HepG2 (cell line): ENCODE results near the gene CBLN3. TPM values are rescaled to one million over a fixed set of nuclear protein-coding genes. Genes with fewer than 3 reads are reported as not detected.

Source experiments
- ATAC-seq: fragments of 200-7000 bp; cut with Tn5 transposase; 3 replicates; pipeline ENCODE4 v1.9.1; 2020; ENCODE audit warnings: mild to moderate bottlenecking, moderate library complexity
- BruUV-seq: library from RNA; stranded (reverse); fragments of 400-500 nt; replicated peaks from 2 replicates; lab custom pipeline; 2021; lab: Mats Ljungman, UMichigan
- CTCF ChIA-PET: fragments of 300-600 bp; formaldehyde crosslinking; extraction: SDS; loops from one replicate; lab custom pipeline; 2021; ENCODE audit warnings: low total read pairs, inconsistent platforms, low intra/inter-chr PET ratio; lab: Yijun Ruan, JAX
- POLR2A ChIA-PET: fragments of 350-600 bp; sonication (Branson Sonifier 250); formaldehyde crosslinking; loops from one replicate; lab custom pipeline; 2020; ENCODE audit warnings: antibody characterized with exemption, inconsistent platforms; lab: Yijun Ruan, JAX
- DNase-seq: peaks from one replicate; pipeline ENCODE4 v3.0.0-alpha.2; 2015; ENCODE audit warnings: low spot score
- FAIRE-seq: peaks from 3 replicates; lab custom pipeline; 2011; peaks lifted over from hg19 to GRCh38; lab: Jason Lieb, UNC
- H2AFZ ChIP-seq: one replicate; pipeline ENCODE4 v1.6.1; 2011; ENCODE audit warnings: low read length, inconsistent platforms
- H3K27ac ChIP-seq: fragments of 300-600 bp; 3 replicates; pipeline ENCODE4 v1.8.0; 2011; ENCODE audit warnings: mixed run types, mild to moderate bottlenecking, mixed read lengths, low read length, inconsistent platforms; ENCODE audit not compliant: insufficient read depth; ENCODE audit errors: extremely low read length
- H3K27me3 ChIP-seq, 2 experiments: fragments of 200-600 bp in 1 of 2; 2 replicates in 1 of 2; 3 replicates in 1 of 2; pipeline versions ENCODE4 v1.6.0 to v1.8.0; 2011; ENCODE audit warnings: low read length in 2 of 2, mild to moderate bottlenecking in 2 of 2, moderate library complexity in 2 of 2, inconsistent platforms in 1 of 2; ENCODE audit not compliant: insufficient read depth in 2 of 2, control insufficient read depth in 1 of 2
- H3K36me3 ChIP-seq, 2 experiments: fragments of 200-600 bp in 1 of 2; replicated peaks in 1 of 2; 2 replicates in 1 of 2; 3 replicates in 1 of 2; pipeline versions ENCODE4 v1.5.1 to v1.8.0; 2011; ENCODE audit warnings: low read length in 2 of 2, inconsistent platforms in 1 of 2; ENCODE audit not compliant: insufficient read depth in 2 of 2, control insufficient read depth in 1 of 2
- H3K4me1 ChIP-seq: 2 replicates; pipeline ENCODE4 v1.5.1; 2012; ENCODE audit warnings: low read length, inconsistent platforms; ENCODE audit not compliant: insufficient read depth
- H3K4me2 ChIP-seq: 2 replicates; pipeline ENCODE4 v1.6.0; 2011; ENCODE audit warnings: low read depth, low read length, inconsistent platforms
- H3K4me3 ChIP-seq, 3 experiments: fragments of 200-600 bp in 1 of 3; sonication (generic), shearing (Covaris generic) in 1 of 3; replicated peaks in 1 of 3; 2 replicates each; pipeline ENCODE4 v1.5.1; 2011 to 2016; ENCODE audit warnings: low read length in 3 of 3, inconsistent platforms in 2 of 3, low read depth in 2 of 3, mild to moderate bottlenecking in 2 of 3, control low read depth in 1 of 3, mixed read lengths in 1 of 3; ENCODE audit not compliant: insufficient read depth in 1 of 3
- H3K79me2 ChIP-seq: one replicate; pipeline ENCODE4 v1.6.1; 2011; ENCODE audit warnings: low read length, inconsistent platforms; ENCODE audit not compliant: insufficient read depth
- H3K9ac ChIP-seq: 2 replicates; pipeline ENCODE4 v1.6.0; 2011; ENCODE audit warnings: mild to moderate bottlenecking, low read depth, low read length, inconsistent platforms; ENCODE audit not compliant: insufficient read depth
- H3K9me3 ChIP-seq: 2 replicates; pipeline ENCODE4 v1.5.1; 2012; ENCODE audit warnings: mild to moderate bottlenecking, low read length
- H4K20me1 ChIP-seq: 2 replicates; pipeline ENCODE4 v1.6.0; 2011; ENCODE audit warnings: inconsistent platforms, mild to moderate bottlenecking, low read length, moderate library complexity; ENCODE audit not compliant: insufficient read depth
- ATF7 ChIP-seq, 2 experiments: fragments of 450-650 bp in 1 of 2; sonication (generic) in 1 of 2; formaldehyde crosslinking in 1 of 2; IDR thresholded peaks; 2 replicates each; pipeline versions ENCODE4 v1.4.0 to v1.6.1; 2016 to 2020; ENCODE audit warnings: antibody characterized with exemption in 1 of 2, mild to moderate bottlenecking in 1 of 2, missing genetic modification reagents in 1 of 2
- CREM ChIP-seq, 2 experiments: sonication (generic) in 1 of 2; formaldehyde crosslinking in 1 of 2; IDR thresholded peaks; 2 replicates each; pipeline versions ENCODE4 v1.4.0 to v1.6.1; 2016 to 2020; ENCODE audit warnings: antibody characterized with exemption in 1 of 2, mild to moderate bottlenecking in 1 of 2, missing genetic modification reagents in 1 of 2
- EED ChIP-seq: sonication (generic); formaldehyde crosslinking; IDR thresholded peaks from 2 replicates; pipeline ENCODE4 v1.5.0; 2020; ENCODE audit warnings: mild to moderate bottlenecking, missing genetic modification reagents
- LCORL ChIP-seq, 2 experiments: fragments of 450-650 bp in 1 of 2; sonication (generic) in 1 of 2; formaldehyde crosslinking in 1 of 2; IDR thresholded peaks; 2 replicates each; pipeline versions ENCODE4 v1.5.0 to v1.6.1; 2017 to 2020; ENCODE audit warnings: antibody characterized with exemption in 1 of 2, missing genetic modification reagents in 1 of 2
- NR2F1 ChIP-seq, 2 experiments: fragments of 450-650 bp in 1 of 2; formaldehyde crosslinking in 1 of 2; IDR thresholded peaks; 2 replicates each; pipeline versions ENCODE4 v1.5.0 to v1.6.1; 2016 to 2020; ENCODE audit warnings: mild to moderate bottlenecking in 1 of 2, missing compliant biosample characterization in 1 of 2, missing genetic modification reagents in 1 of 2, moderate library complexity in 1 of 2
- PHF20 ChIP-seq: sonication (generic); formaldehyde crosslinking; IDR thresholded peaks from 2 replicates; pipeline ENCODE4 v1.5.0; 2020; ENCODE audit warnings: mild to moderate bottlenecking, missing genetic modification reagents
- PTBP1 ChIP-seq: fragments of 200-400 bp; formaldehyde crosslinking; IDR thresholded peaks from 2 replicates; pipeline ENCODE4 v1.6.1; 2018; ENCODE audit warnings: low read length, low read depth; ENCODE audit not compliant: poor library complexity, severe bottlenecking
- SMAD1 ChIP-seq: sonication (generic); formaldehyde crosslinking; IDR thresholded peaks from 2 replicates; pipeline ENCODE4 v1.4.0; 2020; ENCODE audit warnings: missing genetic modification reagents, low read depth, mild to moderate bottlenecking, borderline replicate concordance
- SRSF1 ChIP-seq: fragments of 200-400 bp; formaldehyde crosslinking; optimal IDR thresholded peaks from 2 replicates; pipeline ENCODE3; 2017; ENCODE audit warnings: mild to moderate bottlenecking, low read depth, low read length, moderate library complexity
- TSC22D2 ChIP-seq: sonication (generic); formaldehyde crosslinking; IDR thresholded peaks from 2 replicates; pipeline ENCODE4 v1.5.1; 2020; ENCODE audit warnings: missing genetic modification reagents, mild to moderate bottlenecking, borderline replicate concordance
- ZFP91 ChIP-seq: sonication (generic); formaldehyde crosslinking; IDR thresholded peaks from 2 replicates; pipeline ENCODE4 v1.9.0; 2022; ENCODE audit warnings: missing genetic modification reagents, mild to moderate bottlenecking, borderline replicate concordance
- ZNF225 ChIP-seq: sonication (generic); formaldehyde crosslinking; IDR thresholded peaks from 2 replicates; pipeline ENCODE4 v1.4.0; 2020; ENCODE audit warnings: mild to moderate bottlenecking, missing genetic modification reagents
- ZNF274 ChIP-seq: sonication (generic); formaldehyde crosslinking; IDR thresholded peaks from 2 replicates; pipeline ENCODE4 v1.5.1; 2020; ENCODE audit warnings: mild to moderate bottlenecking, missing genetic modification reagents
- ZNF563 ChIP-seq: sonication (generic); formaldehyde crosslinking; IDR thresholded peaks from 2 replicates; pipeline ENCODE4 v1.8.0; 2022; ENCODE audit warnings: mild to moderate bottlenecking, moderate library complexity, missing genetic modification reagents
- ZNF616 ChIP-seq: sonication (generic); formaldehyde crosslinking; IDR thresholded peaks from 2 replicates; pipeline ENCODE4 v1.5.0; 2020; ENCODE audit warnings: low read depth, mild to moderate bottlenecking, missing genetic modification reagents
- ZNF710 ChIP-seq: sonication (generic); formaldehyde crosslinking; IDR thresholded peaks from 2 replicates; pipeline ENCODE4 v1.5.0; 2020; ENCODE audit warnings: mild to moderate bottlenecking, missing genetic modification reagents, borderline replicate concordance
- ZNF713 ChIP-seq: sonication (generic); formaldehyde crosslinking; IDR thresholded peaks from 2 replicates; pipeline ENCODE4 v1.4.0; 2020; ENCODE audit warnings: mild to moderate bottlenecking, missing genetic modification reagents
- ZNF839 ChIP-seq: sonication (generic); formaldehyde crosslinking; IDR thresholded peaks from 2 replicates; pipeline ENCODE4 v1.4.0; 2020; ENCODE audit warnings: missing genetic modification reagents, mild to moderate bottlenecking, borderline replicate concordance
- WGBS: methylation state at CpG from one replicate; pipeline ENCODE4 v1.1.6; 2017; ENCODE audit warnings: low lambda C conversion rate; 5-methylcytosine and 5-hydroxymethylcytosine counted together
- in situ Hi-C: cut with HindIII; loops from 2 replicates; pipeline ENCODE4 v1.10.0; 2017; ENCODE audit warnings: low pct_unique_long_range_greater_than_20kb; ENCODE audit not compliant: extremely low pct_ligation_motif_present
- intact Hi-C: fragments of 100-400 bp; cut with micrococcal nuclease; formaldehyde crosslinking; loops from one replicate; pipeline ENCODE4 v1.10.0; 2022; ENCODE audit not compliant: unreplicated experiment
- polyA plus RNA-seq, 8 experiments: library from polyadenylated mRNA; depleted of rRNA in 3 of 8; stranded (reverse) in 7 of 8; unstranded in 1 of 8; fragments of >200 nt; fragmentation: Illumina TruSeq in 4 of 8; extraction: Trizol in 4 of 8; gene quantifications; 2 replicates each; pipeline versions ENCODE4 v1.2.1 to v1.2.3, GENCODE V29; 2011 to 2016; ENCODE audit warnings: low read depth in 4 of 8, missing spikeins in 1 of 8, mixed read lengths in 1 of 8; ENCODE audit not compliant: insufficient read depth in 1 of 8
- total RNA-seq, 5 experiments: library from RNA; depleted of rRNA; stranded (reverse); fragments of >200 nt; fragmentation: Illumina TruSeq; extraction: Trizol; gene quantifications; 2 replicates each; pipeline ENCODE4 v1.2.3, GENCODE V29; 2016; ENCODE audit warnings: low read depth in 1 of 5

CBLN3 gene
- total and polyA plus RNA-seq, 2 of the 13 experiments (the other 11 are each of a cell fraction or from before 2014, with no cell fraction given), result 0.66 to 0.98 TPM

GRCh38 chr14:24399447-24399822, 30.0 kb downstream of the CBLN3 start:
- H3K4me2 ChIP-seq, result peak overlapping the region; percentile 83
- CTCF ChIA-PET, result no interaction called here
- BruUV-seq, result no TSS peak
- 10% methylated on average over 8 of the region's 8 CpGs for WGBS
- no peak for FAIRE-seq
- no peaks in the 10 kb centered on the region for H3K79me2 ChIP-seq
- peak; percentile 13 for ATAC-seq
- no peaks in the 10 kb centered on the region for H3K36me3 ChIP-seq
- H3K27me3 ChIP-seq, result peaks cover 15 to 54% of the 10 kb centered on the region in 2 experiments
- H2AFZ ChIP-seq, result peak overlapping the region; percentile 23
- no peaks in the 10 kb centered on the region for H4K20me1 ChIP-seq
- H3K9ac ChIP-seq, result peak overlapping the region; percentile 18; the same call in 1 of the 2 replicates
- H3K27ac ChIP-seq, result no peak overlapping the region
- H3K9me3 ChIP-seq, result no peaks in the 10 kb centered on the region
- in situ Hi-C loops (no loop called here), intact Hi-C loops (loop anchor here (2.0 kb wide), 1 partner anchor 31 kb away; no protein-coding TSS in a partner anchor)
- H3K4me3 ChIP-seq, result peak overlapping the region; percentile 54 to 74 (median 62)
- H3K4me1 ChIP-seq, result peaks cover 43% of the 10 kb centered on the region
- no peak for DNase-seq
- POLR2A ChIA-PET, result interaction anchor here (1.0 to 3.3 kb wide), 8 partner anchors 8 to 33 kb away, joined by 3 to 17 read pairs (median 4); partner anchors contain the start of genes CBLN3 and KHNYN
- TF ChIP-seq ZNF839 (CRISPR knock-in tag) (0 out of 2 replicates have a peak, but pooled peaks have one; percentile 53), ATF7 (IDR thresholded peaks at IDR 0.05) (no peak), ATF7 (CRISPR knock-in tag; IDR thresholded peaks at IDR 0.05) (peak; percentile 55; the same call in 1 of the 2 replicates), ZFP91 (CRISPR knock-in tag) (peak; percentile 59; the same call in 1 of the 2 replicates), ZNF713 (0 out of 2 replicates have a peak, but pooled peaks have one; percentile 25), ZNF616 (CRISPR knock-in tag) (0 out of 2 replicates have a peak, but pooled peaks have one; percentile 9), EED (CRISPR knock-in tag) (0 out of 2 replicates have a peak, but pooled peaks have one; percentile 6), LCORL (IDR thresholded peaks at IDR 0.05) (no peak), LCORL (CRISPR knock-in tag; IDR thresholded peaks at IDR 0.05) (peak; percentile 13; the same call in 1 of the 2 replicates), ZNF563 (CRISPR knock-in tag) (no peak), ZNF274 (CRISPR knock-in tag) (0 out of 2 replicates have a peak, but pooled peaks have one; percentile 5), ZNF225 (peak; percentile 81; the same call in 1 of the 2 replicates), SMAD1 (CRISPR knock-in tag) (peak; percentile 10; the same call in 1 of the 2 replicates), SRSF1 (peak; percentile 71), PHF20 (0 out of 2 replicates have a peak, but pooled peaks have one; percentile 7), NR2F1 (CRISPR knock-in tag; IDR thresholded peaks at IDR 0.05) (no peak), PTBP1 (peak; percentile 7), CREM (IDR thresholded peaks at IDR 0.05) (no peak), CREM (CRISPR knock-in tag; IDR thresholded peaks at IDR 0.05) (no peak), ZNF710 (CRISPR knock-in tag) (peak; percentile 20; the same call in 1 of the 2 replicates), TSC22D2 (CRISPR knock-in tag) (no peak)
